ENCODE data around the gene RFPL2.
A peak's percentile ranks its signal among the peaks of the same experiment; 100 is the strongest.
"Not testable (repeated sequence)": the region's sequence is repeated elsewhere in the genome, so short reads cannot be mapped to it uniquely, and the experiment has no call there.

The RFPL2 gene

GRCh38 chr22:32205974-32206773 lies 1.3 kb upstream of the RFPL2 start:
- no peak for DNase-seq (ENCODE audit: low spot score)

GRCh38 chr22:32204040-32204855 lies 625 bp downstream of the RFPL2 start:
- DNase-seq (ENCODE audit: low spot score), result no peak

- no peak for DNase-seq (ENCODE audit: low spot score)
Observed at GRCh38 chr22:32203181-32204039, 1.5 kb downstream of the RFPL2 start.

GRCh38 chr22:32202539-32203180 lies 2.2 kb downstream of the RFPL2 start:
- peak; percentile 81 for DNase-seq (ENCODE audit: low spot score)

GRCh38 chr22:32202161-32202538 lies 2.7 kb downstream of the RFPL2 start:
- DNase-seq (ENCODE audit: low spot score), result no peak

- DNase-seq (ENCODE audit: low spot score), result no peak
Observed at GRCh38 chr22:32200752-32201151, 4.1 kb downstream of the RFPL2 start.

GRCh38 chr22:32199961-32200360 lies 4.9 kb downstream of the RFPL2 start:
- no peak for DNase-seq (ENCODE audit: low spot score)

GRCh38 chr22:32199341-32199740 lies 5.5 kb downstream of the RFPL2 start:
- DNase-seq (ENCODE audit: low spot score), result no peak

- DNase-seq (ENCODE audit: low spot score), result not testable (repeated sequence)
Observed at GRCh38 chr22:32197553-32198226, 7.2 kb downstream of the RFPL2 start.

- DNase-seq (ENCODE audit: low spot score), result not testable (repeated sequence)
Observed at GRCh38 chr22:32195900-32196299, 9.0 kb downstream of the RFPL2 start.

- DNase-seq (ENCODE audit: low spot score), result not testable (repeated sequence)
Observed at GRCh38 chr22:32193346-32193745, 11.5 kb downstream of the RFPL2 start.

- DNase-seq (ENCODE audit: low spot score), result not testable (repeated sequence)
Observed at GRCh38 chr22:32191021-32191420, 13.9 kb downstream of the RFPL2 start.

GRCh38 chr22:32185821-32186220 lies 19.1 kb downstream of the RFPL2 start:
- no peak for DNase-seq (ENCODE audit: low spot score)

GRCh38 chr22:32183625-32184024 lies 21.2 kb downstream of the RFPL2 start:
- no peak for DNase-seq (ENCODE audit: low spot score)

GRCh38 chr22:32181043-32181442 lies 23.8 kb downstream of the RFPL2 start:
- no peak for DNase-seq (ENCODE audit: low spot score)

- no peak for DNase-seq (ENCODE audit: low spot score)
Observed at GRCh38 chr22:32177221-32177765, 27.6 kb downstream of the RFPL2 start.

GRCh38 chr22:32175683-32176644 lies 28.9 kb downstream of the RFPL2 start:
- DNase-seq (ENCODE audit: low spot score), result no peak

GRCh38 chr22:32175115-32175514 lies 29.8 kb downstream of the RFPL2 start:
- no peak for DNase-seq (ENCODE audit: low spot score)

- DNase-seq (ENCODE audit: low spot score), result no peak
Observed at GRCh38 chr22:32165681-32166080, 39.2 kb downstream of the RFPL2 start.
